GM08714 (cell line): ENCODE measurements around the gene PIGQ.

ENCODE experiments used
- H3K4me3 ChIP-seq: fragments of 200-500 bp; sonication (Bioruptor generic); 2 replicates; pipeline ENCODE4 v1.5.1; 2014; ENCODE audit warnings: mild to moderate bottlenecking, low read length, inconsistent platforms
- ZNF274 ChIP-seq: IDR thresholded peaks from 2 replicates; pipeline ENCODE4 v1.6.1; 2012; ENCODE audit warnings: mild to moderate bottlenecking, low read depth, low read length

PIGQ gene

DNA sequence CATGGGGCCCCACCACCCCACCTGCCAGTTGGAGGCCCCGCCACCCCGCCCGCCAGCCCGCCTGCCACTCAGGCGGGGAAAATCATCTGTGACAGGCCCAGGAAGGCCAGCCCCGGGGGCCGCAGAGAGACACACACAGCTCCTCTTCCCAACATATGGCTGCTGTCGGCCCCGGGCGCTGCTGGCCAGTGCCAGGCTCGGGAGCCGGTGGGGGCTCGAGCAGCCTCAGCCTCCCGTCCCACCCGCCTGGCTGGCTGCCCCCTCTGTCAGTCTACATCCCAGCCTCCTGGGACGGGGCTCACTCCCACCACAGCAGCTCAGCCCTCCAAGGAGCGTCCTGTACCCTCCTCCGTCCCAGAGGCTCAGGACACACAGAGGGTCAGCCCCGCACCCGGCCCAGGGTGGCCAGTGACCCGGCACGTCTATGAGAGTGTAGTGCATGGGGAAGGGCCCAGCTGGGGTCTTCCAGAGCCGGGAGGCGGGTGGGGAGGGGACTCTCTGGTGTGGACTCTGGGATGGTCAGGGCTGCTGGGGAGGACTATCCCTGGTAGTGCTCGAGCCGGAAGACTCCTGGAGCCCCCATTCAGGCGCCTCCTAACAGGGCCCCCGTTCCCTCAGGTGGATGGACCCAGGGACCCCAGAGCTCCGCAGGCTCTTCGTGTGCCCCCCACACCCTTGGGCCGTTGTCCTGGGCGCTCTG, 13.1 kb upstream of the PIGQ start:
- TF ChIP-seq ZNF274: no peak
- H3K4me3 ChIP-seq: no peak overlapping the region

DNA sequence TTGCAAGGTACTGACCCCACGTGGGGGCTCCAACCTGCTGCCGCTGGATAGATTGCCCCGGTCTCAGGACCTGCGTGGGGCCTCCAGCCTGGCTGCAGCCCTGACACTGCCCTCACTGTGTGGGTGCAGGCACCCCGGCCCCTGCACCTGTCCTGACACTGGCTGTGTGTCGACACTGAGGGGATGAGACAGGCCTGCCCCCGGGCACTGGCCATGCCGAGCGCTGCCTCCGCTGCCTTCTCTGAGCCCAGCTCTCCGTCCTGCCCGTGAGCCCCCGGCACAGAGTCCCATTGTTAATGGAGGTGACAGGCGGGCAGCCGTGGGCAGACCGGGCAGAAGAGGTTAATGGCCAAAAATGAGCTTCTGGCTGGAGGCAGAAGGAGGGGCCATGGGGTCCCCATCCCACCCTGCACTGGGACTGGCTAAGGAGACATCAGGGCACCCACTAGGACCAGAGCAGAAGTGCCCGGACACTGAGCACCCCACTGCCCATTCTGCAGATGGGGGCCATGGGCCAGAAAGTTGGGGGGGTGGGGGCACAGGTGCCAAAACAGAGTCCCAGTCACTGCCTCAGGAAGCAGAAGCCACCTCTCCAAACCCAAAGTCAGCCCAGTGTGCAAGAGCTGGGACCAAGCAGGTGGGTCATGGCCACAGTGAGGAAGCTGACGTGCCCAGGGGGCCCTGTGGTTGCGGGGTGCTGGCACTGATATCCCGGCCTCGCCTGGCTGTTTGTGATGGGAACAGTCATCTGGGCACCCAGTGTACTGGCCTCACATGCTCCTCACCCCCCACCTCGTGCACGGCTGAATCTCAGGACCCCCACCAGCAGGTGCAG, 12.1 kb upstream of the PIGQ start:
- TF ChIP-seq ZNF274: no peak
- no peak overlapping the region for H3K4me3 ChIP-seq

DNA sequence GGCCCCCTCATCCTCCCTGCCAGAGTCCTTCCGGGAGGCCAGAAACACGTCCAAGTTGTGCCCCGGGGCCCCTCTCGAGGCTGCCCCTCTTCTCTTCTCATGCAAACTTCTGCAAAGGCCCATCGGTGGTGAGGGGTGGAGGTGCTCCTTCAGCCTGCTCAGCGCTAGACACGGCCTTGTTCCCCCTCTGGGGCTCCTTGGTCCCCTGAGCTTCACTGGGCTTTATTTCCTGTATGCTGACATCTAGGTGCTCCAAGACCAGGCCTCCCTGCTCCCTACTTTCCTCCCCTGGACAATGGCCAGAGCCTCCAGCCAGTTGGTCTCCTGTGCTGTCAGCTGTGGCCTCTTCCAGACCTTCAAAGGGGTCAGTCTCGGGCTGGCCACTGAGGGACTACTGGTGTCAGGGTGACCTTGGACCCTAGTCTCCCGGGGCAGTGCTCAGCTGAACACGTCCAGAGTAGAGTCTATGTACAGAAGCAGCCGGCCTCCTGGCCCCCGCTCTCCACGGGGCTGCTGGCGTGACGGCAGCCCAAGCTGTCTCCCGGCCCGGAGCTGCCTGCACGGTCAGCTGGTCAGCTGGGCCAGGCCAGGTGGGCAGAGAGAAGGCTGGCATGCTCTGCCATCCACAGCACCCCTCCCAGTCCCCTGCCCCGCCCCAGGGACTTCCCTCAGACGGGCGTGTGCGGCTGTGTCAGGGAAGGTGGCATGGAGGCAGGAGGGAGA, 11.3 kb upstream of the PIGQ start:
- no peak overlapping the region for H3K4me3 ChIP-seq

DNA sequence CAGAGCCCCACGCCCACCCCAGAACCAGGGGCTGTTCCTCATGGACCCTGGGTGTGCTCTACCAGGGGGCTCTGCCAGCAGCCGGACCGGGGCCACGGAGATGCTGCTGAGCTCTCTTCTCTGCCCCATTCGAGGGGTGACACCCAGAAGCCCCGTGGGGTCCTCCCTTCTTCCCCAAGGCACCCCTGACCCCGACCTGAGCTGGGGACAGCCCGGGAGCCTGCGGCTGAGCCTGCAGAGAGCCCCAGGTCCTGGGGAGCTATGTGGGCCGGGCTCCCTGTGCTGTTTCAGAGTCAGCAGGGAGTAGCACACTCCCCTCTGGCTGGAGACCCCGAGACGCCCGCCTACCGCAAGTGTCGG, 10.8 kb upstream of the PIGQ start:
- TF ChIP-seq ZNF274: no peak
- H3K4me3 ChIP-seq: no peak overlapping the region

More for the DNA sequence above, 11.3 kb upstream of the PIGQ start:
- no peak for TF ChIP-seq ZNF274

DNA sequence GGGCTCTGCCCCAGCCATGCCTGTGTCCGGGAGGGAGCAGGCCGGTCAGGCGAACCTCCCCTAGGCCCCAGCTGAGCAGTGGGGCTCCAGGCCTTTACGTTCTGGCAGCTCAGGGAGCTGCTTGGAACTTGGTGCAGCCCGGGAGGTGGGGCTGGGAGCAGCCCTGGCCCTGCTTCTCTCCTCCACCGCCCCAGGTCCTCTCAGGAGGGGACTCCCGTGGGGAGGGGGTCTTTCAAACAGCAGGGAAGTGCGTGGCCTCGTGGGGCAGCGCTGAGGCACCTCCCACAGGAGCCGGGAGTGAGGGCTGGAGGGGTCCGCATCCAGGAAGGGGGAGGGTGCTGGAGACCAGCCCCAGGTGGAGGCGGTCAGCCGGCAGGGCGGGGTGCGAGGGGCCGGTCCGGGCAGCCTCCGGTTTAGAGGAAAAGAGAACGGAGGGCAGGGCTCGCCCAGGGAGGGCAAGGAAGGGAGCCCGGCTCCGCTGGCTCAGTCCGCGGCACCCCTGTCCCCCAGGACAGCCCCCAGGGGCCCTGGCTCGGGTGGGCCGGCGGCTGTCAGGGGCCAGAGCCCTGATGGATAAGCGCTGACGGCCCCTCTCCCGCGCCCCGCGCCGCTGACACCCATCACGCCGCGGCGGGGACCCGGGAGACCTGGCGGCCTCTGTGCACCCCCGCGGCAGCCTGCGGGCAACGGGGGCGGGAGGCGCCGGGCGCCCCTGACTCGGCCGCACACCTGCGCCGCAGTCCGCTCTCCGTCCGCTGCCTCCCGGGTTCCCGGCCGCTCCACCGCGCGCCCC, 10.2 kb upstream of the PIGQ start:
- no peak for TF ChIP-seq ZNF274
- H3K4me3 ChIP-seq: no peak overlapping the region

DNA sequence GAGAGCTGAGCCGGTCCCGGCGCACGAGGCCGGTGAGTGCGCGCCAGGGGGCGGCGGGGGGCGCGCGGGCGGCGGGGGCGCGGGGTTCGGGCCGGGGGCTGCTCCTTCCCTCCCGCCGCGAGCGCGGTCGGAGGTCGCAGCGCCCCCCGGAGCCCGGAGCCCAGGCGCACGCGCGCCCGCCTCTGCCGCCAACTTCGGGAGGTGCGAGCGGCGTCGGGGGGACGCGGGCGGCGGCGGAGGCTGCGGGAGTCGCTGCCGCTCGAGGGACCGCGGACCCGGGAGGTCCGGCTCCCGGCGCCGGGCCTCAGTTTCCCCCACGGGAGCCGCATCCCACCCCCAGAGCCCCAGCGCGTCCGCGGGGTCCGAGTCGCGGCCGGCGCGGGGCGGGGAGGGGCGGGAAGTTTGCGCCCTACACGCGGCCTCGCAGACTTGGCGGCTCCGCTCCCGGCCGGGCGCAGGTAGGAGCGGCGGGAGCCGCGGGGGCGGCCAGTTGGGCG, 9.5 kb upstream of the PIGQ start, which contains the start of gene PRR35:
TSS of gene PRR35 (plus strand) at position 191 of the 497 bp plus-strand sequence. CDS start 2,901 bp downstream, outside the sequence.
- H3K4me3 ChIP-seq: no peak within 1 kb of the TSS
- TF ChIP-seq ZNF274: no peak

DNA sequence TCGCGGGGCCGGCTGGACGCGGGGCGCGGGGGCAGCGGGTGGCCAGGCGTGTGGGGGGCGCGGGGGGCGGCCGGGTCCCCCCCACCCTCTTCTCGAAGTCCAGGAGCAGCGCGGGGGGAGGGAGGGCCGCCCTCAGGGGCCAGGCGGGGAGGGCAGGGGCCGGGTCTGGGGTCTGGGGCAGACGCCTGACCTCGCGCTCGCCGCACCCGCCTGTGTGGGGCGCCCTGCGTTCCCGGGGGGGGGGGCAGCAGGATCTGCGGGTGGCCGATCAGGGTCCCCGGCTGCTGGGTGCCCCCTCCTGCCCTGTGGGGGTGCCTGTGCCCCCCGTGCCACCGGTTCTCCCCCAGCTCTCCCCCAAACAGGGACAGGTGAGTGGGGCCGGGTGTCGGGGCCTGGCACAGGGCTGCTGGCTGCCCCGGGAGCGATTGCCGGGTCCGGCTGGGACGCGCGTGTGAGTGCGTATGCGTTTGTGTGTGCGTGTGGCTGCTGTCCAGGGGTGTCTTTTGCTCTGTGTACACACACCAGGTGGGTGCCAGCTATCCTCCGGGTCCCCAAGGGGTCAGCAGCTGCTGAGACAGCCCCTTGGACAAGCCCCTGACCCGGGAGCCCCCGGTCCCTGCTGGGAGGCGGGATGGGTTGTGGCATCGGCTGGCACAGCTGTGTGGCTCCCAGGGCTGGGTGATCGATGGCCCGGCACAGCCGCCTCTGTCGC, 8.9 kb upstream of the PIGQ start:
- TF ChIP-seq ZNF274: no peak
- H3K4me3 ChIP-seq: no peak overlapping the region

DNA sequence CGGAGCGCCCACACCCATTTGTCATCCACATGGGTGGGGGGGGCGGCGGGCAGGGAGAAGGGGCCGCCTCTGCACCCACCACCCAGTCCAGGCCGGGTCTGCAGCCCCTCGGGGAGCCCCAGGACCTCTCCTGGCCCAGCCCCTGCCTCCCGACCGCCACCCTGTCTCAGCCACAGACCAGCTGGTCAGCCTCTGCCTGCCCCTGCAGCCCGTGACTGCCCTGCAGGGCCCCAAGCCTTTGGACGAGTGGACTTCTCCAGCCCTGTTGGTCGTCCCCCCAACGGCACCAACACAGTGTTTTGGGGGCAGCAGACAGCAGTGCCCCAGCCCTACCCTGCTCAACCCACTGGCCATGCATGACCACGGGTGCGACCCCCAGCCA, 8.4 kb upstream of the PIGQ start:
- TF ChIP-seq ZNF274: no peak
- no peak overlapping the region for H3K4me3 ChIP-seq

DNA sequence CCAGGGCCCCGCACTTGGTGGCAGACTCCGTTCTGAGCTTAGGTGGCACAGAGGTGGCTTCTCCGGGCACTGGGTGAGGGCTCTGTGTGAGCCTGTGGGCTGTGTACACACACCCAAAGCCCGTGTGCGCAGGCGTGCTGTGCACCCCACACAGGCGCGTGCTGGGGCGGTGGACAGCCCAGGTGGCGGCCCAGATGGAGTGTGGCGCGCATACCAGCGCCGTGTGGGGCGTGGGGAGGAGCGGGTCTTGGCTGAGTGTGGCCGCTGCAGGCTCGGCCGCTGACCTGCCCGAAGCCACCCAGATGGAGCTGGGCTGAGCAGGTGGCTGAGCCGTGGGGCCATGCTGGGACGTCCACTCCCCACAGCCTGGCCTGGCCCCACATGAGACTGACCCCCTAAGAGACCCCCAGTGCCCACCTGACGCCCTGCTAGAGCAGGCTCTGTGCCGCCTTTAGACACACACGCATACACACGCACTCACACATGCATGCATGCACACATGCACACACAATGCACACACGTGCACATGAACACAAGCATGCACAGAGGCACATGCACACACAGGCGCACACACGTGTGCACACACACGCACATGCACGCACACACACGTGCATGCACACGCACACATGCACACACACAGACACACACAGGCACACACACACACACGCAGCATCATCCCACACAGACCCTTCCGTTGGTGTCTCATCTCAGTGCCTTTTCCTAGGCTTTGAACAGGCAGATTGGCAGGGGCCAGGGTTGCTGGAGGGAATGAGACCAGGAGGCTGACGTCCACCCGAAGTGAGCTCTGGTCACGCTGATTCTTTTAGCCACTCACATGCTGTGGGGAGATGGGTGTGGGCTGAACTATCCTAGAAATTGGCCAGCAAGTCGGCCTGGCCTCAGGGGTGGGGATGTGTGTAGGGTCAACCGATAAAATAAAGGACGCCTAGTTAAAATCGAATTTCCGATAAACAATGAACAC, 7.5 kb upstream of the PIGQ start:
- TF ChIP-seq ZNF274: no peak
- H3K4me3 ChIP-seq: no peak overlapping the region

DNA sequence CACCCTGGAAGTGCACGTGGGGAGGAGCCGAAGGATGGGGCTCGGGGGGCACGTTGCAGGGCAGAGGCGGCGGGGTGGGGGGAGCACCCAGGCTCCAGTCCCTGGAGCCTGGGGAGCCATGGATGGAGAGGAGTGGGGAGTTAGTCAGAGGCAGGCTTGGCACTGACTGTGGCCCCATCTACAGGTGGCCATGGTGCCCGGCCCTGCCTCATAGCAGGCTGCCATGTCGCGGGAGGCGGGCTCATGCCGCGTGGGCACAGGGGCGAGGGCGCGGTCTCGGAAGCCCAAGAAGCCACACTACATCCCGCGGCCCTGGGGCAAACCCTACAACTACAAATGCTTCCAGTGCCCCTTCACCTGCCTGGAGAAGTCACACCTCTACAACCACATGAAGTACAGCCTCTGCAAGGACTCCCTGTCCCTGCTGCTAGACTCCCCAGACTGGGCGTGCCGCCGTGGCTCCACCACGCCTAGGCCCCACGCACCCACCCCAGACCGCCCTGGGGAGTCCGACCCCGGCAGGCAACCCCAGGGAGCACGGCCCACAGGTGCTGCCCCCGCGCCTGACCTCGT, 6.6 kb upstream of the PIGQ start:
- TF ChIP-seq ZNF274: no peak
- H3K4me3 ChIP-seq: no peak overlapping the region

DNA sequence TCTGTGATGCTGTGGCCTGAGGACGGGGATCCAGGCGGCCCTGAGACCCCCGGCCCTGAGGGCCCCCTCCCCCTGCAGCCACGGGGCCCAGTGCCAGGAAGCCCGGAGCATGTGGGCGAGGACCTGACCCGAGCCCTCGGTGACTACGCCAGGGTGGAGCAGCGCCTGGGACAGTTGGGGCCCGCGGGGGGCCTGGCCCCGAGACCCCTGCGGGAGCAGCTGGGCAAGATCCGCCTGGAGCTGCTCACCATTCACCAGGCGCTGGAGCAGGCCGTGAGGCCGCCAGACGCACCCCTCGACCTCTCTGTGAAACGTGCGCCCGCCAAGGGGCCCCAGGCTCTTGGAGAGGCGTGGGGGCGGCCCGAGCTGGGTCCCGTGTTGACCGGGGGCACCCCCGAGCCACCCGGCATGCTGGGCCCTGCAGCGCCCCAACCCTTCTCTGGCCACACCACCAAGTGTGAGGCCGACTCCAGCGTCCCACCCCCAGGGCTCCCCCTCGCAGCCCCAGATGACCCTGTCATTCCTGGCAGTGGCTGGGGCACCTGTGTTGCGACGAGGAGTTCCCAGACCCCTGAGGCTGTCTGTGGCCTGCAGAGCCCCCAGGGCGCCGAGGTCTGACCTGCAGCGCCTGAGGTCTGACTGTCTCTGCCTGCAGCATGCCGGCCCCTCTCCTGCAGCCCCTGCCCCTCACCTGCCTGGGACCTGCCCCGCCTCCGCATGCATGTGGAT, 4.9 kb upstream of the PIGQ start:
- no peak for TF ChIP-seq ZNF274
- no peak overlapping the region for H3K4me3 ChIP-seq
